GM18951 (cell line): ENCODE data around the gene PPM1E.

Experiments
- POLR2A ChIP-seq: IDR thresholded peaks from 4 replicates; pipeline ENCODE4 v1.6.1; 2011; ENCODE audit warnings: mild to moderate bottlenecking; ENCODE audit not compliant: insufficient read length, insufficient read depth; ENCODE audit errors: extremely low read depth
- in situ Hi-C: fragments of 300-500 bp; cut with MboI; formaldehyde crosslinking; loops from one replicate; pipeline ENCODE4 v1.12.0; 2022; ENCODE audit warnings: low sequenced_read_pairs, mixed read lengths, inconsistent platforms; ENCODE audit not compliant: unreplicated experiment

PPM1E gene

DNA sequence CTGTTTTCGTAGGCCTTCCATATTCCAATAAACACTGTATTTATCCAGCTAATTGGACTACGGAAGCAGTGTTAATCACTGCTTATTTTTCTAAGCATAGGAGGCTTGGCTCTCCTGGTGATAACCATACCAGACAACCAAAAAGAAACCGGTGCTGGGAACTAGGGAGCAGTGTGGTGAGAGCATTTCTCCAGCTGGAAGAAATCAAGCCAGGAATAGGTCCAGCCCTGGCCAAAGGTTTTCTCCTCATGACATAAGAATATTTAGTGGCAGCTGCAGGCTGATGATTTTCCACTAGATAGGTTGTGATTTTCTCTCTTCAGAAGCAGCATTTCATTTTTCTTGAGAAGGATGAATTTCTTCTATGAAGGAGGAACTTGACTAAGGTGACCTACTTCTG, 209.6 kb downstream of the PPM1E start:
- no peak for TF ChIP-seq POLR2A
- in situ Hi-C loops = no loop called here

DNA sequence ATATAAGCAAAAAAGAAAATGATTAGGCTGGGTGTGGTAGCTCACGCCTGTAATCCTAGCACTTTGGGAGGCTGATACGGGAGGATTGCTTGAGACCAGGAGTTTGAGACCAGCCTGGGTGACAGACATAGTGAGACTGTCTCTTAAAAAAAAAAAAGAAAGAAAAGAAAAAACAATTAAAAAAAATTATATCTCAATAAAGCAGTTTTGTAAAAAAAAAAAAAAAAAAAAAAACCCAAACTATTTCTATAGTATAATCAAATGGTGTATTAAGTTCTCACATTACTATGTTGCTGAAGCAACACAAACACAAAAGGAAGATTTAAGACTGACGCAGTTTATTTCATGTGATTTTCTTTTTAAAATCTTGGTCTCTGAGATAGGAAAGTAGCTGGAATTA, 210.6 kb downstream of the PPM1E start:
- TF ChIP-seq POLR2A = no peak
- in situ Hi-C loops = no loop called here

DNA sequence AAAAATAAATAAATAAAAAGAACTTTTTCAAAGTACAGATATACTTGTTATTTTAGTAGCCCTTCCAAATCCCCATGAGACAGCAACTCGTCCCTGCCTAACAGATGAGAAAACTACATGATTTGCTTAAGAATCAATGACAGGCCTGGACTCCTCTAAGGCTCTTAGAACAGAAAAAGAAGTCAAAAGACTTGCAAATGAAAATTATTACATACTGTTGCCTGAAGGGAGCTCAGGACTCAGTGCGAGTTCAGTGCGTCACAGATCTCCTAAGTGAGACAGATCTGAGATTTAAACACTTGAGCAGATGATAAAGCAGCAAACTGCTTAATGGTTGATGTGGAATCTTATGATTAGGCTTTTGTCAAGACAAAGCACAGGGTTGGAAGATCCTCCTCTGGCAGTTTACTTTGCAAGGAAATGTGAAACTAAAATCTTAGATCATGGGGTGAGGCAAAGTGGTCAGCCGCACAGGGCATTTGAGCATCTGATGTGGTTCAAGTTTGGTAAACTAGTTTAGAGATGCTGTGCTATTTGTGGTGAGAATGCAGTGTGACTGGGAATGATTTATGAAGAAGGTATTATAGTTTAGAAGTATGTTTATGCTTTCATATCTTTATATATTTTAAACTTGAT, 212.9 kb downstream of the PPM1E start:
- in situ Hi-C loops = no loop called here
- TF ChIP-seq POLR2A = no peak

- in situ Hi-C loops = no loop called here
- TF ChIP-seq POLR2A = no peak
These were observed 213.5 kb downstream of the PPM1E start for GRCh38 chr17:58969156-58969555.

GRCh38 chr17:58969612-58970011, 214.0 kb downstream of the PPM1E start:
- no peak for TF ChIP-seq POLR2A
- in situ Hi-C loops = no loop called here

- TF ChIP-seq POLR2A = no peak
- in situ Hi-C loops = no loop called here
These were observed 215.2 kb downstream of the PPM1E start for GRCh38 chr17:58970609-58971450.

- TF ChIP-seq POLR2A = no peak
These were observed 218.7 kb downstream of the PPM1E start for GRCh38 chr17:58974354-58974753.

GRCh38 chr17:58976541-58976940, 220.9 kb downstream of the PPM1E start:
- TF ChIP-seq POLR2A = no peak

More at GRCh38 chr17:58974354-58974753, 218.7 kb downstream of the PPM1E start:
- in situ Hi-C loops = no loop called here

GRCh38 chr17:58980706-58981481, 225.2 kb downstream of the PPM1E start:
- TF ChIP-seq POLR2A = no peak
- in situ Hi-C loops = no loop called here

More at GRCh38 chr17:58976541-58976940, 220.9 kb downstream of the PPM1E start:
- in situ Hi-C loops = no loop called here

GRCh38 chr17:58982626-58983025, 227.0 kb downstream of the PPM1E start:
- in situ Hi-C loops = no loop called here
- TF ChIP-seq POLR2A = no peak

DNA sequence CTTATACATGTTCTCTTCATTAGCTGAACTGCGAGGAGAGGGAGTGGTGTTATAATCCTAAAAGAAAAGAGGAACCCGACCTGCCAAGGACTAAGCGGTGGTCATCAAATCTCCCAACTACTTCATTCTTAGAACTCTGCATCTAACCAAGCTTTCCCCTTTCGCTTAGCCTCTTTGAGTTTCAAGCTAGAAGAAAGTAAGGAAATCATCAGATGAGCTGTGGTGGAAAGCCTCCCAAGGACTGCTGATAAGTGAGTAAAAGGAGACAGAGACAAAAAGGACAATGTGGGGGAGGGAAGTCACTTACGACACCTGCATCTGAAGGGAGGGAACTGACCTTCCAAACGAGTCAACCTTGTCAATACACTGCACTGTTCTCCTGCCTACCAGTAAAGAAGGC, 229.7 kb downstream of the PPM1E start:
- no peak for TF ChIP-seq POLR2A
- in situ Hi-C loops = no loop called here

DNA sequence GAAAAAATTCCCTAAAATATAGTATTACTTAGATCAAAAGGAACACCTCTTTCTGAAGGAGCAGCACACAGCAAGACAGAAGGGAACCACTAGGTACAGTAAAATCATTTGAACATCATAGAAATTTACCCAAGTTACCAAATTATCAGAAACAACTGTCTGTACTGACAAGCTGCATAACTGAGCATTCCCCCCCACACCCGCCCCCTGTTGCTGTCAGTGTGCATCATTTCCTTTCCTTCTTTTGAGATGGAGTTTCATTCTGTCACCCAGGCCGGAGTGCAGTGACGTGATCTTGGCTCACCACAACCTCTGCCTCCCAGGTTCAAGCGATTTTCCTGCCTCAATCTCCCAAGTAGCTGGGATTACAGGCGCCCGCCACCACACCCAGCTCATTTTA, 230.3 kb downstream of the PPM1E start:
- in situ Hi-C loops = no loop called here

GRCh38 chr17:58989629-58990028, 234.0 kb downstream of the PPM1E start:
- TF ChIP-seq POLR2A = no peak
- in situ Hi-C loops = loop anchor here (10.0 kb wide), 1 partner anchor 275 kb away; no protein-coding TSS in a partner anchor

More for the DNA sequence above, 230.3 kb downstream of the PPM1E start:
- no peak for TF ChIP-seq POLR2A
